HG03025 (cell line): Measurements from ENCODE around the gene SPATA31C2.
"Not testable (repeated sequence)": the region's sequence is repeated elsewhere in the genome, so short reads cannot be mapped to it uniquely, and the experiment has no call there.

ENCODE experiments used
- ATAC-seq: cut with Tn5 transposase; IDR thresholded peaks from one replicate; pipeline ENCODE4 v1.9.1; 2021; ENCODE audit warnings: mild to moderate bottlenecking, moderate library complexity; ENCODE audit not compliant: unreplicated experiment, low FRiP score

The SPATA31C2 gene

DNA sequence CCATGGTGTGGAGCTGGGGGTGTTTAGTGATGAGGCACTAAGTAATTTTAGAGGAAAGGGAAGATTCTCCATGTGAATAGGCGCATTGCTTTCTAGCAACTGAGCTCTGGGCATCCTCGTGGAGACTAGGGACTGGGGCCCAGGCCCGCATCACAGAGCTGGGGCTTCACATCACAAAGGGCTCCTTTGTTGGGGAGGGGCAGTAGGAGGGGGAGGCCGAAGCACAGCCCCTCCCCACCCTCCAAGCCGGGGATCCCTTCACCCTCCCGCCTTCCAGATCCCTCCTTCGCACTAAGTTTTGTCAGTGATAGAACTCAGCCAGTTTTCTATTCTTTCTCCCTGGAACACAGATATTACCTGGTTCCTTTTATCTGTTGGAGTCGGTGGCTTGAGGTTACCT, at the start of gene SPATA31C2:
TSS of gene SPATA31C2 (minus strand) at position 101 of the 400 bp plus-strand sequence. CDS start at position 72, 29 bp downstream.
- ATAC-seq, result not testable (repeated sequence)

DNA sequence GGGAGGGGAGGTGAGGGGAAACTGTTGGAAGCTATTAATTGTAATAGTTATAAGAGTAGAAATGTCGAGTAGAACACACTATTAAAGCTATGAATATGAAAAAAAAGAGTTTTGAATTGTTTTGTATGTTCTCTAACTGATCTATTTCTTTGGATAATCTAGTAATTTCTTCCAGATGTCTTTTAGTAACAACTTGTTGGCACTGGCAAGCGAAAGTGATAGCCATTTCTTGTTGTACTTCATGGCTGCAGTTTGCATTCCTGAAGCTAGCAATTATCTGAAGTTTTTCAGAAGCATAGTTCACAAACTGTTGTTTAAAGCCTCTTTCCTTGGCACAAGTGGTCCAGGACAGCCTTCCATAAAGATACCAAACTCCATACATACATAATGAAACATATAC, 49.4 kb upstream of the SPATA31C2 start:
- no peak for ATAC-seq

DNA sequence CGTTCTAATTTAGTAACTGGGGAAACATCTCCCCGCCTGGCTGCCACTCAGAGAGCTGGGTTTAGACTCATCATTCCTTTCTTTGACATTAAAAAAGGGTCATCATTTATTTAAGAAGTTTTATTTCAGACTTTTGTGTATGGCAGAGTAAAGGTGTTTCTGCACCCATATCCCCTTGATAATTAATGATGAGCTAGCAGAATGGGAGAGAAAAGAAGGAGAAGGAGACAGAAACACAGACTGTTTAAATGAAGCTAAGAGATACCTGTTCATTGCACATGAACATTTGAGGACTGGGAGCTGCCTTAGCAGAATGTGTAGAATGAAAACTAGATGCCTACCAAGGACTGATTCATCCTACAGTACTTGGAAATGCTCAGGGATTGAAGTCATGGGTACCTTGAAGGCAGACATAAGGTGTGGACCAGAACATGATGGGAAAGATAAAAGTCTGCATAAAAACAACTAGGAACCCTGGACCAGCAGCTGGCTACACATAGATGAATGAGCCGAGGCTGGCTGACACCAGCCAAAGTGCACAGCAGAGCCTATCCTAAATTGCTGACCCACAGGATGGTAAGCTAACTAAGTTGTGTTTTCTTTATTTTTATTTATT, 48.3 kb upstream of the SPATA31C2 start:
- no peak for ATAC-seq

DNA sequence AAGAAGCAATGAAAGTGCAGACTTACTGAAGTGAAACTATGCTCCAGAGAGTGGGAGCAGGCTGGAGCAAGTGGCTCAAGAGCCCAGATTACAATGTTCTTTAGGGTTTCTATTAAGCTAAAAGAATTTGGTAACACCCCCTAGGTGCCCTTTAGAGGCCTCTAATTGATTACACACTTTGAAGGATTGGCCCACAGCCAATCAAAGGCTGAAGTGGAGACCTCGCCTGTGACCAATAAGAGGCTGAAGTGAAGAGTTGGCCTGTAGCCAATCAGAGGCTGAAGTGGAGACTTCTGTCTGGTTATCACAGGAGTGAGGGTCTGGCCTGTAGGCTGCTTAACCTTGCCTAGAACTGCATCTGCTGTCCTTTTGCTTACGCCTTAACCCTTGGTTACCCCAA, 46.7 kb upstream of the SPATA31C2 start:
- no peak for ATAC-seq

DNA sequence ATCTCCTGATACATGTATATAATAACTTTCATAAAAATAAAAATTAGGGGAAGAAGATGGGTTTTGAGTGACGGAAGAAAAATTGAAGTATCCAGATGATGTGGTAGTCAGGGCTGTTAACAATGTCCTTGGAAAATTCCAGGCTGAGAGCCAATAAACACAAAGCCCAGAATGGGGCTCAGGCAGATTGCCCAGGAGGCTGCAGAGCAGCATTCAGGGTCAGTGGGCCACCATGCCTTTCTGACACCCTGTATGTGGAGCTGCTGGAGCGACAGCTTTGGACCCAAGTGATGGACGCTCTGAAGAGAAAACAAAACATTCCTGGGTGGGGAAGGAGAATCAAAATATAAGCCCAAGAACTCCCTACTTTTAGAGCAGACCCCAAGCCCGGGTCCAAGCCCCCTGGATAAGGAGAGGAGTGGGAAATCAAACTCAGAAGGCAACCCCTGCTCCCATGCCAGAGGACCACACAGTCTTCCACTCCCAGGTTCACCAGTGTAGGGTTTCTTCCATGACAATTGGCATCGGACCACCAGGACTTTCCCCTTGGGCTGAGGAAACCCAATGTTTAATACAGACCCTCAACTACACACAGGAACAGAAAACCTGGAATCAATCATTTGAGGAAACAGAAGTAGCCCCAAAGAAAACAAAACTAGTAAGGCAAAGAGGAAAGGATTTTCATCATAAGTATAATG, 45.7 kb upstream of the SPATA31C2 start:
- no peak for ATAC-seq

DNA sequence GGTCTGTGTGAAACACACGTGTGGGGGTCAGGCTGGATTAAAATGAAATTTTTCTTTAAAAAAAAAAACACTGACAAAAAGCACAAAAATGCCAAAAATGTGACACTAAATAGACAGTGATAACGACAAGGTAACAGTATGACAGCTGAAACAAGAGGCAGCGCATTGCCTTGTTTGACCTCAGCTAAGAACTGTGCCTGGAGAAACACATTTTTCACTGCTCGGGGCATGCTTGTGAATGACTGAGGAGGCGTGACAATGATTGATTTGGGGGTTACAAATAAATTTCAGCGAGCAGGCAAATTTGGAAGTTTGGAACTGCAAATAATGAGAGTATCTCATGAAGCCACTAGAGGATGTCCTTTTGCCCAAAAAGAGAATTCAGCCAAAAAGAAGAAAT, 44.2 kb upstream of the SPATA31C2 start:
- no peak for ATAC-seq

DNA sequence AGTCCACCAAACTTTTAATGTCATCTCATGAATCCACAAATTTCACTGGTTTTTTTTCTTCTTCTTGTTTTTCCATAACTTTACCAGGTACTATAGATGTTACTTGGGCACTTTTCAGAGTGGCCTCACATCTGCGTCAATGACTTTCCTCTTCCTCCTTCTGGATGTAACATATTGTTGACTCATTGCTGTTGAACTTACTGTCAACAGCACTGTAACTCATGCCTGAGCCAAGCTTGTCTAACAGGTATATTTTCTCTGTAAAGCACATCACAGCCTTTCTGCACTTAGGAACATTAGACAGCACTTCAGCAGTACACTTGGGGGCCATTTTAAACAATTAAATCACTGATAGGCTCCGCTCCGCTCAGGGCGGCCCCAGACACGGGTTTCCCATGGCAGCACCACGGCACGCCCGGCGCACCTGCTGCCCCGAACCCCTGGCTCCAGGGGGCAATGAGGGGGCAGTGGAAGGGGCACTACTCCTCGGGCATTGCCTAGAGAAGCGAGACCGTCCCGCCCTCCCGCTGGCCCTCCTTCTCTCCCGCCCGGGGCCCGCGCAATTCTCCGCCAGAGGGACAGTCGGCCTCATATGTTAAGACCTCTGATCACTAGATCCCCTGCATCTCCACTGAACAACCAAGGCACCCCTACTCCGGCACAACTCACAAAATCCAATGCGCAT, 41.9 kb upstream of the SPATA31C2 start:
- ATAC-seq, result no peak

DNA sequence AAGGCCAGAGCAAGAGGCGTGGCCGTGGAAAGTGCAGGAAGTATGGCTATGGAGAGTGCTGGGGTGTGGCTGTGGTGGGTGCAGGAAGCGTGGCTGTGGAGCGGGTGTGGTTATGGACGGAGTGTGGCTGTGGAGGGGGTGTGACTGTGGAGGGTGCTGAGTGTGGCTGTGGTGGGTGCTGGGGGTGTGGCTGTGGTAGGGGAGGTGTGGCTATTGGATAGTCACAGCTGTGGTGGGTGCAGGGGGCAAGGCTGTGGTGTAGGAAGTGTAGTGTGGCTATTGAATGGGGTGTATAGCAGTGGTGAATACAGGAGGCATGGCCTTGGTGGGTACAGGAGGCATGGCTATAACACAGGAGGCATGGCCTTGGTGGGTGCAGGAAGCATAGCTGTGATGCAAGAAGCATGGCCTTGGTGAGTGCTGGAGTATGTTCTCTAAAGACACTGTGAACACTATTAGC, 40.8 kb upstream of the SPATA31C2 start:
- ATAC-seq, result no peak

DNA sequence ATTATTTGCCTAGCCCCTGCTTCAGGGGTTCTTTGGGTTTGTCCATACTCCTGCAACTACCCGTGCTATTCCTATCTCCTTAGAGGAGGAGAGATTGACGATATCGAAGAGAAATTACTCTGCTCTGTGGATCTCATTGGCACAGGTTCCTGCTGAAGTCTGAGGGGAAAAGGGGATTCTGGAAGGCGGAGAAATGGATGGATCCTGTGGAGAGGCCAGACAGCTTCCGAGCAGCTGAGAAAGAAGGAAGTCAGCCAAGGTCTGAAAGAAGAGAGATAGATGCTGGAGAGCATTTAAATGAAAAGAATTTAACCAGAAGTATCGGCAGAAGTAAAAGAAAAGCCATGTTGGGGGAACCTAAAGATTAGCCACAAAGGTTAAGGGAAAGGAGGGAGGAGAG, 40.4 kb upstream of the SPATA31C2 start:
- ATAC-seq, result no peak

DNA sequence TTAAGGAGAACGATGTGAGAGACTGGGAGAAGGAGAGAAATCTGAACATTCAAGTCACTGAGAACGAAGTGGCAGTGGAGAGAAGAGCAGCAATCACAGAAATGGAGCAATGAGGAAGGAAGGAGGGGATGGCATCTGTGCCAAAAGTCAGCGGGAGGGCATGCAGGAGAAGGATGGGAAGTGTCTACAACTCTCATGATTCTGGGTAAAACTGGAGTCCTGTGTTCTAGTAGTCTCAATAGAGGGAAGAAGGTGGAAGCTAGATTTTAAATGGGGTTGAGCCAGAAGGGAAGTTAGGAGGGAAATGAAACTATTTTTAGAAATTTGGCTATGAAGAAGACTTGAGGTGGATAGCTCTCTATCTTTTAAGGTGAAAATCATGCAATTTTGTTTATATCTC, 39.1 kb upstream of the SPATA31C2 start:
- ATAC-seq, result no peak

DNA sequence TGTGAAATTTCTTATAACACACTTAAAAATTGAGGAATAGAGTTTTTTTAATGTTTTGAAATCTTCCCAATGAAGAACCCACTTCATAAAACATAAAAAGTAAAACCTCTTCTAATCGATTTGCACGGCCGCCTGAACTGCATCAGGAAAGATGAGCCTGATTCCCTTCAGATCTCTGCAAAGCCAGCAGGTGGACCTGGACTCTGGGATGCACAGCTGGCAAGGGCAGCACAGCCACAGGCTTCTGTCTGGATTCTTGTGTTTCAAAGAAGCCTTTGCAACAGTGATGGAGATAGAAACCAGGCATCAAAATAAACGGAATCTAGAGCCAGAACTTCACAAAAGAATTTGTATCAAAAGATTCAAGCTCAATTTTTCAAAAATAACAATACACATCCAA, 36.0 kb upstream of the SPATA31C2 start:
- ATAC-seq, result no peak

DNA sequence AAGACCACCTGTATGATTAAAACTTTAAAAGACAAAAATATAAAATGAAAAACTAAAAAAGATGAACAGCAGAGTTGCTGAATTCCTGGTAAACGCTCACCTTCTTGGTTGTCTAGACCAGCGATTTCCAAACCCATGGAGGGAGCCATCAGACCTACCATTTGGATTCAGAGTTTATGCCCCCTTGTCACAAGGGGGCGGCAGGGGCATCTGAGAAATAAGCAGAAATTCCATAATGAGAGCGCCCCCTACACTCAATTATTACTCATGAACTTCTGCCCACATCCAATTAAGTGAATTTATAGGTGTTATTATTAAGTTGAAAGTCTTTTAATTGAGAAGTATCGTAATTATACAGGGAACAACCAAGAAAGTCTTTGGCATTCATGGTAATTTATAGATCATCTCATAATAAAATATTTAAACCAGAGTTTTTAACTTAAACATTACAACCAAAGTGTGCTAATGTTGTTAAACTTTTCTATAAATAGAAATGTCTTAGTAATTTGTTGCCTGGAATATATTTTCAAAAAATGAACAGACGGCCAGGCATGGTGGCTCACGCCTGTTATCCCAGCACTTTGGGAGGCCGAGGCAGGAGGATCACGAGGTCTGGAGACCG, 35.2 kb upstream of the SPATA31C2 start:
- no peak for ATAC-seq

DNA sequence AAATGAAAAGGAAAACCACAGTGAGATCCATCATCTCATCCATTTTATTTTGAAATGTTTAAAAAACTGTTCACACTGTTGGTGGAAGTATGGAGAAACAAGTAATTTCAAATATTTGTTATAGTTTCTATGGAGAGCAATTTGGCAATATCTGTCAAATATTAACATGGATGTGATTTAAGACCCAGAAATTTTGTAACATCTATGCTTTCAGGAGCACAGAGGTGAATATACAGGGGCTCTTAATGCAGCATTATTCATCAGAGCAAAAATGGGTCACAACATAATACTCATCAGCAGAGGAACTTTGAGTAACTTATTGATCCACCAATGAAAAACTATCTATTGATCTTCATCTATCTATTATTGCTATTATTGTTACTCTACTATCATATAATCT, 31.4 kb upstream of the SPATA31C2 start:
- ATAC-seq, result no peak

DNA sequence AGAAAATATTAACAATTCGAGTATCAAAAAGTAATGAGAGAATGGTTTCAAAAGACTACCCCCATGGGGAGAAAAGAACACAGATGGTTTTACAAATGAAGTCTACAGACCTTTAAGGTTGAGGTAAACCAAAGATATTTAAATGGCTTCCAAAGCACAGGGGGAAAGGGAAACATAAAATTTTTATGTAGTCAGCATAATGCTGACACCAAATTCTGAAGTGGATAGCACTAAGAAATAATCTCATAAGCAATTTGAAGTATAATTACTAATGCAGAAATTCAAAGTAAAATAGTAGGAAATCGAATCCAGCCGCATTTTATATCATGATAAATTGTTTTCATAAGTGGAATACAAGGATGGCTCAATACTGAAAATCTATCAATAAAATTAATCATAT, 30.3 kb upstream of the SPATA31C2 start:
- ATAC-seq, result no peak

DNA sequence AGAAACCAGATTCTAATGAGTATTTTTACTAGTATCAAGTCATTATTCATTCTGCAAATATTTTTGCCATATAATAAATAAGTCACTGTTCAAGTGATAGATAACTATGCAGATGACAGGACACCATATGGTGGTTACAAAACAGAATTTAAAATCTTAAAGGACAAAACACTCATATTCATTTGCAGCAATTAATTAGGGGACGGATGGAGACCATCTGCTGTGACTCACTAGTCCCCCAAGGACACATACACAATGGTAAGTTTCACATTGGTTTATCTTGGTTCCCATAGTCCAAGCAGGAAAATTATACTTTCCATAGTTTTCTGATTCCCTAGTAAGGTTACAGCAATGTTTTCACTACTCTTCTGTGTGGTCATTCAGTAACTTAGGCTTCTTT, 28.4 kb upstream of the SPATA31C2 start:
- no peak for ATAC-seq

DNA sequence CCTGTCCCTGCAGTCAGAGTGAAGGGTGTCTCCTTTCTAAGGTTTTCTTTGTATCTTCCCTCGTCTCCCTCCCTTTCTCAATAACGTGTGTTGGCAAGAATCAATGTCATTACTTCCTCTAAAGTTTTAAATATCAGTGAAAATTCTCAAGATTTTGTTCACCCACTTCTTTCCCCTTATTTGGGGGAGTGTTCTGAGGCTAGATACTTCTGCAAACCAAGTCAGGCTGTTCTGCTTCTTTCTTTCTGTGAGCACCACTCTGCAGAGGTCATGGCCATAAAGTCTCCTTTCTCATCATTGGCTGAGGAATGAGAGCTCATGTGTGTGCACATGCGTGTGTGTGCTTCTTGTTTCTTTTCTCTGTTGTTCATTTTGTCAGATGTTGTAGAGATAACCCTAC, 26.6 kb upstream of the SPATA31C2 start:
- no peak for ATAC-seq

DNA sequence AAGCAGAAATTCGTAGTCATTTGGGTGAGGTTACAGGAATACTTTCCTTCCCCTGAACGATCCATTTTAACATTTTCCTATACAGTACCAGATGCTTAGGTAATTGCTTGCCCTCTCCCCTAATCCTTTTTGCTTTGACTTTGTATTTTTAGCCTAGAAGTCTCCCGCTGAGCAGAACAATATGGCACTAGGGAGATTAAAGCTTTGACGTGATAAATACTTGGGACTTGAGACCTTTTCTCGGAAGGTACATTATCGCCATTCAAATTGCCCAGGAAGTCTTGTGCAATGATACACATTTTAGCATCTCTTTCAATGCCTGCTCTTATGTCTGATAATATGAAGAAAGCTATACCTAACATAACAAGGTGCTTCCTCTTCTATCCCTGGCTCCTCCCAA, 22.9 kb upstream of the SPATA31C2 start:
- no peak for ATAC-seq

DNA sequence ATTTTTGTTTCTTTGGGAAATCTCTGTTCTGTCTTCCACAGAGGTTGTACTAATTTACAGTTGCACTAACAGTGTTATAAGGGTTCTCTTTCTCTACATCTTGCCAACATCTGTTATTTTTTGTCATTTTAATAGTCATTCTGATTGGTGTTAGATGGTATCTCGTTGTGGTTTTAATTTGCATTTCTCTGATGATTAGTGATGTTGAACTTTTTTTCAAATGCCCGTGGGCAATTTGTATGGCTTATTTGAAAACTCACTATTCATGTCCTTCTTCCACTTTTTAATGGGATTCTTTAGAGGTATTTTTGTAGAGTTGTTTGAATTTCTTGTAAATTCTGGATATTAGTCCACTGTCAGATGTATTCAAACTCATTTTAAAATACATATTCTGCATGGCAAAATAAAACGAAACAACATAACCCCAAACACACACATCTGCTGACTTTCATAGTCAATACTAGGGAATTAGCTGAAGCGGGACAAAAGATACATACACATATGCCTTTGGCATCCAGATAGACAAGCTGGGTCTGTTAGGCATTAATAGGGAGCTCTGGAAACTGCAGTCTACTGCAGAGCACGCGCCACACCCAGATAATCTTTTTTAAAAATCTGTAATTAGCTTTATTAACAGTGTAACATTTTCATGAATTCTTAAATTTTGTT, 5.8 kb upstream of the SPATA31C2 start:
- ATAC-seq, result no peak

DNA sequence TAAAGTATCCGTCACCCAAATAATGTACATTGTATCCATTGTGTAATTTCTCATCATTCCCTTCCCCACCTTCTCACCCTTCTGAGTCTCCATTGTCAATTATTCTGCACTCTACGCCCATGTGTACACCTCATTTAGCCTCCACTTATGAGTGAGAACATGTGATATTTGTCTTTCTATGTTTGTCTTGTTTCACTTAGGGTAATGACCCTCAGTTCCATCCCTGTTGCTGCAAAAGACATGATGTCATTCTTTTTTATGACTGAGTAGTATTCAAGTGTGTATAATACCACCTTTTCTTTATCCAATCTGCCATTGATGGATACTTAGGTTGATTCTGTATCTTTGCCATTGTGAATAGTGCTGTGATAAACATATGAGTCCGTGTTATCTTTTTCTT, 4.9 kb upstream of the SPATA31C2 start:
- ATAC-seq, result no peak

DNA sequence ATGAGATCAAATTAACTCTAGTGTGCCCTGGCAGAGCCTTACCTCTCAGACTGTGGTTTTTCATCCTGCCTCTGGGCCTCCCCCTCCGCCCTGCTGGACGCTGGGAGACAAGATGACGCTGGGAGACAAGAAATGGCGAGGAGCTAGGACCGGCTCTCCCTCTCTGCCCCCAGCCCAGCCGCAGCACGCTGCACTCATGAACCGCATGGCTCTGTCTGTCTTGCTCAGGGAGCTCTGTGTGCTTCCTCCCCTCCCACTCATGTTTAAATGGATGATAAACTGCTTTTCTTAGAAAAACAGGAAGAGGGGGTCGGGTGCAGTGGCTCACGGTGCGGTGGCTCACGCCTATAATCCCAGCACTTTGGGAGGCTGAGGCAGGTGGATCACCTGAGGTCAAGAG, 4.7 kb downstream of the SPATA31C2 start:
- ATAC-seq, result not testable (repeated sequence)

DNA sequence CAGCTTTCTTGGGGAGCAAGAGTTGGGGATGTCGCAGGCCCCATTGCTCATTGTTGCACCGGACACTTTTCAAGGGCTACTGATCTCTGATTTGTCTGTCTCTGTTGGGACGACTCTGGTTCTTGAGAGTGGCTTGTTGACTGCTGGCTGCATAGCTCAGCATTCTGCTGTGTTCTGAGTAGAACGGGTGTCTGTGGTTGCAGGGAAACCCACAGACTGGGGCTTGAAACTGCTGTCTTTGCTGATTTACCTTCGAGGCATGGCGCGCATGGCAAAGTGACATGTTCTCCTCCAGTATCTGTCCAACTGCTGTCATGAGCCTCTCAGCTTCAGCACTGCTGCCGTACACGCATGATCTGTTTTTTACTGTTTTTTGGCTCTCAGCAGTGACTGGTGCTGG, 8.7 kb downstream of the SPATA31C2 start:
- ATAC-seq, result not testable (repeated sequence)
